Suprapubic skin (tissue), 4 donors: Measurements from ENCODE around the gene DDN.

Source experiments
- CTCF ChIP-seq, 2 donors: fragments of 200-600 bp in 1 of 2; fragments of 450-650 bp in 1 of 2; sonication (generic) in 1 of 2; IDR thresholded peaks; one replicate each; pipeline ENCODE4 v1.5.1; 2016 to 2019; ENCODE audit warnings: antibody characterized with exemption in 2 of 2, mild to moderate bottlenecking in 1 of 2, moderate library complexity in 1 of 2
- EP300 ChIP-seq: sonication (generic); formaldehyde crosslinking; IDR thresholded peaks from one replicate; pipeline ENCODE4 v1.6.1; 2017; ENCODE audit warnings: antibody characterized with exemption
- POLR2A ChIP-seq, 2 donors: fragments of 450-650 bp; IDR thresholded peaks; one replicate each; pipeline ENCODE4 v1.6.1; 2017; ENCODE audit warnings: antibody characterized with exemption in 2 of 2, mild to moderate bottlenecking in 2 of 2, moderate library complexity in 2 of 2
- POLR2AphosphoS5 ChIP-seq, 3 donors: sonication (generic); formaldehyde crosslinking; IDR thresholded peaks; one replicate each; pipeline ENCODE4 v1.6.1; 2017; ENCODE audit warnings: antibody characterized with exemption in 3 of 3

GRCh38 chr12:49017891-49018260 lies 18.7 kb upstream of the DDN start:
- no peak for TF ChIP-seq CTCF (IDR thresholded peaks at IDR 0.05)
- no peak for TF ChIP-seq EP300
- no peak for TF ChIP-seq POLR2AphosphoS5 (IDR thresholded peaks at IDR 0.05)
- TF ChIP-seq POLR2A (IDR thresholded peaks at IDR 0.05), result no peak
